ENCODE results near the gene PTK6.

PTK6 gene

GRCh38 chr20:63578224-63579016, 41.2 kb upstream of the PTK6 start:
- no peak overlapping the region for H3K4me3 ChIP-seq (ENCODE audit: low read length)
- DNase-seq (ENCODE audit: low read depth): no peak
- TF ChIP-seq CTCF (conservative IDR thresholded peaks at IDR 0.05; ENCODE audit: low read depth, low read length): no peak

DNA sequence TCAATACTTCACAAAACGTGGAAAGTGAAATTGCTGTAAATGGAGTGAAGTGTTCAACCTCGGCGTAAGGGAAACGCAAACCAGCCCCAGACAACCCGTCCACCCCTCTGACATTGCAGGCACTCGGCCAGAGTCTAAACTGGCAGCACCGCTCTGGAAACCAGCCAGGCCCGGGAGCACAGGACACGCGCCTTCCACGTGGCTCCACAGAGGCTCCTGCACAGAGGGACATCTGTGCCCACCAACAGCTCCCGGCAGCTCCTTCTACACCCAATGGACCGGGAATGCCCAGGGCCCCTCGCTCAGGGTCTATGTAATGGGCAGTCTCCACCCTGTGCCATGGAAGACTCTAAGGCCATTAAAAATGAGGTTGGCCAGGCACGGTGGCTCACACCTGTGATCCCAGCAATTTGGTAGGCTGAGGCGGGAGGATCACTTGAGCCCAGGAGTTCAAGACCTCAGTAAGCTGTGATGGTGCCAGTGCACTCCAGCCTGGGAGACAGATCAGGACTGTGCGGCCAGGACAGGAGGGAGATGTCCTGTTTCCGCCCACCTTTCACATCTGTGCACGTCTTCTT, 40.2 kb upstream of the PTK6 start:
- no peak overlapping the region for H3K4me3 ChIP-seq (ENCODE audit: low read length)
- no peak for TF ChIP-seq CTCF (conservative IDR thresholded peaks at IDR 0.05; ENCODE audit: low read depth, low read length)
- no peak for DNase-seq (ENCODE audit: low read depth)

- no peak overlapping the region for H3K4me3 ChIP-seq (ENCODE audit: low read length)
- no peak for DNase-seq (ENCODE audit: low read depth)
- TF ChIP-seq CTCF (conservative IDR thresholded peaks at IDR 0.05; ENCODE audit: low read depth, low read length): no peak
Observed at GRCh38 chr20:63576311-63576710, 39.1 kb upstream of the PTK6 start.

GRCh38 chr20:63574829-63575743, 37.9 kb upstream of the PTK6 start:
- H3K4me3 ChIP-seq (ENCODE audit: low read length): no peak overlapping the region
- no peak for DNase-seq (ENCODE audit: low read depth)
- no peak for TF ChIP-seq CTCF (conservative IDR thresholded peaks at IDR 0.05; ENCODE audit: low read depth, low read length)

GRCh38 chr20:63574156-63574828, 37.1 kb upstream of the PTK6 start, which contains the start of gene HELZ2:
Gene HELZ2 (minus strand): TSS chr20:63574239. CDS start chr20:63572385, 1,854 bp downstream.
- H3K4me3 ChIP-seq (ENCODE audit: low read length): peak within 1 kb of the TSS; percentile 71
- no peak for TF ChIP-seq CTCF (conservative IDR thresholded peaks at IDR 0.05; ENCODE audit: low read depth, low read length)
- no peak for DNase-seq (ENCODE audit: low read depth)

DNA sequence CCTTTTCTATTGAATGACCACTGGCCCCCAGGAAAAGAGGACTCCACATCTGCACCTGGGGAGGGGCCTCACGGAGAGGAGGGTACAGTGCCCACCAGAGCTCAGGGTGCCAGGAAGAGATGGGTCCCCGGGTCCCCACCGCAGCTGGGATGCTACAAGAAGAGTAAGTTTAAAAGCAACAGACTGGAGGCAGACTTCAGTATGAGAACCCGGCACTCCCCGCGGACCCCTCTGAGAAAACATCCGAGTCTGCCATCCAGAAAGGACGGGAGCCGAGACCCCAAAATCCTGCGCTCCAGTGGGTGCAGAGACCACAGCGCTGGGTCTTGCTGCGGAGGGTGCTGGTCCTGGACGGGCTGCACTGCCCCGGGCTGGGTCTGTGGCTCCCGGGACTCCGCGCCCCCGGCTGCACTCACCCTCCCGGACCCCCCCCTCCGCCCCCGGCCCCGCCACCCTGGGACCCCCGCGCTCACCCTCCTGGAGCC, 36.5 kb upstream of the PTK6 start:
- TF ChIP-seq CTCF (conservative IDR thresholded peaks at IDR 0.05; ENCODE audit: low read depth, low read length): no peak
- H3K4me3 ChIP-seq (ENCODE audit: low read length): peak overlapping the region; percentile 71
- no peak for DNase-seq (ENCODE audit: low read depth)
